Coronary artery (tissue), 2 donors: ENCODE results near the gene PPARA.

Experiments used
- DNase-seq: peaks from one replicate; pipeline ENCODE4 v3.0.0-alpha.2; 2017; ENCODE audit warnings: low spot score
- H3K27ac ChIP-seq, 2 donors: fragments of 200-600 bp; sonication (generic); one replicate each; pipeline ENCODE4 v1.5.1; 2016 to 2019
- H3K4me3 ChIP-seq: fragments of 200-600 bp; sonication (generic); 2 replicates; pipeline ENCODE4 v1.5.1; 2016; ENCODE audit warnings: mild to moderate bottlenecking, moderate library complexity
- TF ChIP-seq, protein P1 (sequence below): fragments of 200-600 bp; sonication (generic); IDR thresholded peaks from one replicate; pipeline ENCODE4 v1.5.1; 2019; ENCODE audit warnings: antibody characterized with exemption

Gene PPARA

DNA sequence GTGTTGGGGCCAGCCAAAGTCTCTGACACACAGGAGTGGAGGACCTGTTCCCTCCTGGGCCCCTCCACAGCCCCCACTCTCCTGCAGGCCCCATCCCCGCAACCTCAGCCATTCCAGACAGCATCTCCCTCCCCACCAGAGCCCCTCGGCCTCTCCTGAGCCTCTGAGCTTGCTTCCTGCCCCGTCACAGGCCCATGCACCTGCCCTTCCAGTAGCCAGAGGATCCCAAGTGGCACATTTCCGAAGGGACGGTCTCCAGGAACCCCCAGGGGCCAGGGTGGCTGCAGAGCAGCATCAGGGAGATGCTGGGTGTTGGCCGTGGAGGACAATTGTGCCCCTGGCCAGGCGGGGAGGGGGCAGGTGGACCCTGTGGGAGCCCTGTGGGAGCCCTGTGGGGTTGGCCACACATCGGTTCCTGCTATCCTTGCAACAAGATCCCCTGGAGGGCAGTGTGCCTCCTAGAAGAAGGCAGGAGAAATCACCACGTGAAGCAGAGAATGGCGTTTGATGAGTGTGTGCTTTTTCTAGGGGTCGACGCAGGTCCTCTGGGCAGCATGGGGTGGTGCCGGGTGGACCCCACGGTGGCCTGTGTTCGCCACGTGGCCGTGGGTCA, 45.3 kb upstream of the PPARA start:
- Histone ChIP-seq H3K27ac (peak overlapping the region; percentile 79 to 83), H3K4me3 (peak overlapping the region; percentile 20)
- DNase-seq: no peak
- TF ChIP-seq, protein P1, sequence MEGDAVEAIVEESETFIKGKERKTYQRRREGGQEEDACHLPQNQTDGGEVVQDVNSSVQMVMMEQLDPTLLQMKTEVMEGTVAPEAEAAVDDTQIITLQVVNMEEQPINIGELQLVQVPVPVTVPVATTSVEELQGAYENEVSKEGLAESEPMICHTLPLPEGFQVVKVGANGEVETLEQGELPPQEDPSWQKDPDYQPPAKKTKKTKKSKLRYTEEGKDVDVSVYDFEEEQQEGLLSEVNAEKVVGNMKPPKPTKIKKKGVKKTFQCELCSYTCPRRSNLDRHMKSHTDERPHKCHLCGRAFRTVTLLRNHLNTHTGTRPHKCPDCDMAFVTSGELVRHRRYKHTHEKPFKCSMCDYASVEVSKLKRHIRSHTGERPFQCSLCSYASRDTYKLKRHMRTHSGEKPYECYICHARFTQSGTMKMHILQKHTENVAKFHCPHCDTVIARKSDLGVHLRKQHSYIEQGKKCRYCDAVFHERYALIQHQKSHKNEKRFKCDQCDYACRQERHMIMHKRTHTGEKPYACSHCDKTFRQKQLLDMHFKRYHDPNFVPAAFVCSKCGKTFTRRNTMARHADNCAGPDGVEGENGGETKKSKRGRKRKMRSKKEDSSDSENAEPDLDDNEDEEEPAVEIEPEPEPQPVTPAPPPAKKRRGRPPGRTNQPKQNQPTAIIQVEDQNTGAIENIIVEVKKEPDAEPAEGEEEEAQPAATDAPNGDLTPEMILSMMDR: no peak

DNA sequence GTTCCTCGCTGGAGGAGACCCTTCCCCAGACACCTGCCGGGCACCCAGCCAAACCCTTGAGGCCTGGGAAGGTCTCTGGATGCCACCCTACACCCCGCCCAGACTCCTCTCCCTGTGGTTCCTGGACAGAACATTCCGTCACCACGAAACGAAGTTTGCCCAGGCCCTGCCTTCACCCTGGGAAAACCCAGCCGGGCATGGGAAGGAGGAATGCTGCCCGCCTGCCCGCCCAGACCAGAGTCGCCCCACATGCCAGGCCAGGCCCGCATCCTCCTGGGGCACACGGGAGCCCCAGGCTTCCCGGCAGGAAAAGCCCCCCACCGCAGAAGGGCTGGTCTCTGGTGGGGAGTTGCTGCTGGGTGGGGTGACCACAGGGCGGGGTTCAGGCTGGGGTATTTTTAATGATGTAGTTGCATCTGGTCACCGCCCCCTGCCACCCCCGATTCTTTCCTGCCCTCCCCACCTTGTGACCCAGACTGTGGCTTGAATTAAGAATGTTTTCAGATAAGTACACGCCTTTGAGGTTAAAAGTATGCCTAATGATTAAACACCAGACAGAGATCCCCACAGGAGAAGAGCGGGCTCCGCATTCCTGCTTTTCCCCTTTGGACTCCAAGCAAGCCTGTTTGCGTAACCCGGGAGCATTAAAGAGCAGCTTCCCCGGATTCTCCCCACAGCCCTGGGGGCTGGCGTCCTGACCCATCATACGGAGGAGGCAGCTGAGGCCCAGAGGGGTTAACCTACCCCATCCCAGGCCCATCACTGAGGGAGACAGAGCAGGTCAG, 44.6 kb upstream of the PPARA start:
- no peak for DNase-seq
- TF ChIP-seq, protein P1: no peak
- peak overlapping the region; percentile 79 to 83 for H3K27ac ChIP-seq
- H3K4me3 ChIP-seq: peak overlapping the region; percentile 20

DNA sequence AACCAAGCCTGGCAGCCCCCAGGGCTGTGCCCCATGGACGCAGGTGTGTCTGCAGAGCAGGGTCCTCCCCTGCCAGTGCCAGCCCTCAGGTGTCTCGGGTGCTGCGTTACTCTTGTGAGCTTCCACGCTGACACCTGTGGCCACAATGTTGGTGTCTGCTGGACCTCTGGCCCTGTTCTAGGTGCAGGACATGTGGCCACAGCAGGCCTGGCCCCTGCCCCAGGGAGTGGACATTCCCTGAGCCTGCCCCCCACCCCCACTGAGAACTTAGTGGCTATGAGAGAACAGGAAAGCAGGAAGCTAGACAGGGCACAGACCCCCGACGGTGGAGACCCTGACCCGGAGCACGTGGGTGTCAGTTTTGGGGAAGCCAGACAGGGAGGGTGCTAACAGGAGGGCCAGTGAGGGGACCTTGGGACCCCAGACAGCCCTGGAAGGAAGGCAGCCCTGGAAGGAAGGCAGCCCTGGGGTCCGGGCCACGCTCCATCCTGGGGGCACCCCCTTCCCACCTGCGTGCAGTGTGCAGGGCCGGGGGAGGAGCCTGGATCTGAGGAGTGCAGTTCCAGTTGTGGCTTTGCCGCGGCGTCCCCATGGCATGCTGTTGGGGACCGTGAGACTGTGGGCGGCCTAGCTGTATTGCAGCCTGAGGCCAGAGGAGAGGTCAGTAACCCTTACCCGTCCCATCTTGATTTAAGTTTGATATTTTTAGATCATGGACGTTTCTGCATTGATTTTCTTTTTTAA, 43.9 kb upstream of the PPARA start:
- TF ChIP-seq, protein P1: no peak
- no peak for DNase-seq
- H3K4me3 ChIP-seq: peak overlapping the region; percentile 20
- H3K27ac ChIP-seq: peak overlapping the region; percentile 79 to 83

DNA sequence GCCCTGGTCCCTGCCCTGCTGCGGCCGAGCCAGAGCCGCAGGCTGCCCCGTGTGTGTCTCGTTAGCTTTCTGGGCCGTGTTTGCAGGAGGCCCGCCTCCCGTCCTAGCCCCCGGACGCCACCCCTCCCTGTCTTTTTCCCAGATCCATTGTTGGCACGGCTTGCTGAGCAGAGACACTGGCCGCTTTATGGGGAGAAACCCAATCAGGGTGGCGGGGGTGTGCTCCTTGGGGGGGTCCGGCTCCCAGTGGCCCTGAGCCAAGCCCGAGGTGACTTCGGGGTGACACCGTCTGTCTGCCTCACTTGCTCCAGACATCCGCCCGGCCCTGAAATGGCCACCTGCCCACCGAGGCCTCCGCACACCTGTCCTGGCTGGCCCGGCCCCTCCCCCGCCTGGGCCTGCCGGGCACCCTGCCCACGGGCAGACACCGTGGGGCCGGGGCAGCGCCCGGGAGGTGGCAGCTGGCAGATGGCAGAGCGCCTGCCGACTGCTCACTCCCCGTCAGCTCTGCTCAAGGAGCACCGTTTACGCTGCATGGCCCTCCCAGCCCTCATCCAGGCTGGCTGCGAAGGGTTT, 43.1 kb upstream of the PPARA start:
- TF ChIP-seq, protein P1: no peak
- H3K27ac ChIP-seq: peak overlapping the region; percentile 79 to 83
- DNase-seq: no peak
- H3K4me3 ChIP-seq: peak overlapping the region; percentile 15

DNA sequence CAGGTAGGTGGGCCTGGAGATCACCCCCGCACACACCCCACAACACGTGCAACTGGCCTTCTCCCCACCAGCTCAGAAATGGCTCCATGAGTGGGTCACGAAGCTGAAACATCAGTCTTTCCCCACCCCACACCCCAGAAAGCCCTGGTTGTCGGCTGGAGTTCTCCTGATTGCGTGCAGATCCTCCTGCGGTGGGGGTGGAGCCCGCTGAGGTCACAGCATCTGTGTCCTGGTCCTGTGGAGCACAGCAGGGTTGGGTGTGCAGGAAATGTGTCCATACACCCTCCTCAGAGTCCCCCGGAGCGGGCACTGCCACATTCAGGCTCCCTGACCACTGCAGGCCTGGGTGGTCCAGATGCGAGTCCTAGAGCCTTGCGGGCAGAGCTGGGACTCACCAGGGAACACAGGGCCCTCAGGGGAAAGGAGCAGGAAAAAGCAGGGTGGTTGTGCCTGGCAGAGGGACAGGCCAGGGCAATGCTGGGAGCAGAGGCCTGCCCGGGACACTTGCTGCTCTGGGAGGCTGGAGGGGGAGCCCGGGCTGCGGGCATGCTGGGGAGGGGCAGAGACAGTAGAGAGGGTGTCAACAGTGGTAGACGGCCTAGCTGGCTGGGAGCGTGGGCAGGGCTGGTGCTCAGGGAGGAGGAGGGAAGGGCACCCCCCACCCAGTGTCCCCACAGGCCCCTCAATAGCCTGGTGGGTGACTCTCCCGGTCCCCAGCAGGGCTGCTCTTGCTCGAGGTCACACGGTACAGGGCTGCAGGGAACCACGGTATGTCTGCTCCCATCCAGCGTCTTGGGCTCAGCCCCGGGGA, 42.4 kb upstream of the PPARA start:
- Histone ChIP-seq H3K27ac (peak overlapping the region; percentile 79 to 83), H3K4me3 (peak overlapping the region; percentile 15)
- TF ChIP-seq, protein P1: no peak
- DNase-seq: no peak
